ENCODE results near the gene OPCML. TPM values are rescaled to one million over a fixed set of nuclear protein-coding genes. Genes with fewer than 3 reads are reported as not detected.

OPCML gene
- polyA plus RNA-seq, 1 donor (not counting 4 experiments of a cell fraction or from before 2014, with no cell fraction given), result 0.04 TPM

- dilution Hi-C loops (cut with MboI; ENCODE audit: extremely low pct_ligation_motif_present, low sequenced_read_pairs), result no loop called here
- Histone ChIP-seq H3K9me1 (ENCODE audit: control insufficient read depth, extremely low read depth, insufficient read depth, low read length) (no peaks in the 10 kb centered on the region), H3K36me3 (ENCODE audit: control insufficient read depth in 2 of 2, extremely low read depth in 1 of 2, insufficient read depth in 2 of 2, low read length in 2 of 2) (no peaks in the 10 kb centered on the region), H3K9ac (ENCODE audit: control insufficient read depth, extremely low read depth, insufficient read depth, low read length) (no peak overlapping the region), H4K20me1 (ENCODE audit: control insufficient read depth, extremely low read depth, insufficient read depth, low read length) (no peaks in the 10 kb centered on the region), H3K27ac (ENCODE audit: control insufficient read depth, insufficient read depth, low read length) (no peak overlapping the region), H3K4me1 (ENCODE audit: control insufficient read depth, extremely low read depth, insufficient read depth, low read length) (no peaks in the 10 kb centered on the region), H3K4me2 (ENCODE audit: control insufficient read depth, extremely low read depth, insufficient read depth, low read depth, low read length) (no peak overlapping the region), H3K27me3 (ENCODE audit: control insufficient read depth, extremely low read depth, insufficient read depth, low read length) (no peaks in the 10 kb centered on the region), H3K79me2 (ENCODE audit: control insufficient read depth, insufficient read depth, low read length) (no peaks in the 10 kb centered on the region), H3K9me3 (ENCODE audit: control insufficient read depth, low read depth, low read length) (peaks cover 3% of the 10 kb centered on the region), H2AFZ (ENCODE audit: control insufficient read depth, low read length) (no peak overlapping the region), H3K4me3 (ENCODE audit: control insufficient read depth in 2 of 3, extremely low read depth in 1 of 3, insufficient read depth in 2 of 3, low read depth in 1 of 3, low read length in 3 of 3) (no peak overlapping the region)
- FAIRE-seq (no peak), DNase-seq (ENCODE audit: low read depth, low spot score) (no peak)
- TF ChIP-seq CTCF (optimal IDR thresholded peaks at IDR 0.05 in 1 of 3, IDR thresholded peaks at IDR 0.05 in 1 of 3, conservative IDR thresholded peaks at IDR 0.05 in 1 of 3; ENCODE audit: extremely low read depth in 1 of 3, insufficient read depth in 2 of 3, low read length in 3 of 3), result no peak
- TF ChIP-seq EZH2 (IDR thresholded peaks at IDR 0.05; ENCODE audit: low read length), result no peak
Observed at GRCh38 chr11:133149698-133150097, 382.6 kb downstream of the OPCML start.

- H3K9ac ChIP-seq (ENCODE audit: control insufficient read depth, extremely low read depth, insufficient read depth, low read length), result no peak overlapping the region
- no peak for DNase-seq (ENCODE audit: low read depth, low spot score)
- H3K9me3 ChIP-seq (ENCODE audit: control insufficient read depth, low read depth, low read length), result no peaks in the 10 kb centered on the region
- H3K27ac ChIP-seq (ENCODE audit: control insufficient read depth, insufficient read depth, low read length), result no peak overlapping the region
- H4K20me1 ChIP-seq (ENCODE audit: control insufficient read depth, extremely low read depth, insufficient read depth, low read length), result no peaks in the 10 kb centered on the region
- dilution Hi-C loops (cut with MboI; ENCODE audit: extremely low pct_ligation_motif_present, low sequenced_read_pairs), result no loop called here
- no peaks in the 10 kb centered on the region for H3K27me3 ChIP-seq (ENCODE audit: control insufficient read depth, extremely low read depth, insufficient read depth, low read length)
- no peaks in the 10 kb centered on the region for H3K36me3 ChIP-seq (ENCODE audit: control insufficient read depth in 2 of 2, extremely low read depth in 1 of 2, insufficient read depth in 2 of 2, low read length in 2 of 2)
- H3K9me1 ChIP-seq (ENCODE audit: control insufficient read depth, extremely low read depth, insufficient read depth, low read length), result no peaks in the 10 kb centered on the region
- H3K4me3 ChIP-seq (ENCODE audit: control insufficient read depth in 2 of 3, extremely low read depth in 1 of 3, insufficient read depth in 2 of 3, low read depth in 1 of 3, low read length in 3 of 3), result no peak overlapping the region
- no peak overlapping the region for H2AFZ ChIP-seq (ENCODE audit: control insufficient read depth, low read length)
- TF ChIP-seq CTCF (optimal IDR thresholded peaks at IDR 0.05 in 1 of 3, IDR thresholded peaks at IDR 0.05 in 1 of 3, conservative IDR thresholded peaks at IDR 0.05 in 1 of 3; ENCODE audit: extremely low read depth in 1 of 3, insufficient read depth in 2 of 3, low read length in 3 of 3), result no peak
- TF ChIP-seq EZH2 (IDR thresholded peaks at IDR 0.05; ENCODE audit: low read length), result no peak
- no peak overlapping the region for H3K4me2 ChIP-seq (ENCODE audit: control insufficient read depth, extremely low read depth, insufficient read depth, low read depth, low read length)
- no peak for FAIRE-seq
- H3K79me2 ChIP-seq (ENCODE audit: control insufficient read depth, insufficient read depth, low read length), result no peaks in the 10 kb centered on the region
- no peaks in the 10 kb centered on the region for H3K4me1 ChIP-seq (ENCODE audit: control insufficient read depth, extremely low read depth, insufficient read depth, low read length)
Observed at GRCh38 chr11:133147625-133148024, 384.7 kb downstream of the OPCML start.

All from keratinocyte (primary cell).